NCI-H1694 treated with DMSO at 0.1 percent for 48 hours (cell line): Measurements from ENCODE around the gene ZMIZ1.

Experiments
- DNase-seq: peaks from one replicate; lab custom pipeline; 2025; lab: John Stamatoyannopoulos, UW

Gene ZMIZ1

DNA sequence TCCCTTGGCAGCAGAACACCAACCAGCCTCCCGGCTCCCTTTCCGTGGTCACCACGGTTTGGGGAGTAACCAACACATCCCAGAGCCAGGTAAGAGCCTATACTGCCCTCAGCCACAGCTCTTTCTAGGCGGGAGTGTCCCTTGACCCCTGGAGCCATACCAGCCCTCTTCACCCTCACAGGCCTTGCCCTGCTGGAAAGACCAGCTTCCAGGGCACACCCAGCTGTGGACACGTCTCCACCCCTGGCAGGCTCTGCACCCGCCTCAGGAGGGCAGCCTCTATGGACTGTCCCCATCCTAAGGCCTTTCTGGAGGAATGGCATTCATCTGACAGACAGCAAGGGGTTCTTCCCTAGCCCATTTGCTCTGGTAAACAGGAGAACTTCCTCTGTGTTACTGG, 221.0 kb downstream of the ZMIZ1 start:
- no peak for DNase-seq

DNA sequence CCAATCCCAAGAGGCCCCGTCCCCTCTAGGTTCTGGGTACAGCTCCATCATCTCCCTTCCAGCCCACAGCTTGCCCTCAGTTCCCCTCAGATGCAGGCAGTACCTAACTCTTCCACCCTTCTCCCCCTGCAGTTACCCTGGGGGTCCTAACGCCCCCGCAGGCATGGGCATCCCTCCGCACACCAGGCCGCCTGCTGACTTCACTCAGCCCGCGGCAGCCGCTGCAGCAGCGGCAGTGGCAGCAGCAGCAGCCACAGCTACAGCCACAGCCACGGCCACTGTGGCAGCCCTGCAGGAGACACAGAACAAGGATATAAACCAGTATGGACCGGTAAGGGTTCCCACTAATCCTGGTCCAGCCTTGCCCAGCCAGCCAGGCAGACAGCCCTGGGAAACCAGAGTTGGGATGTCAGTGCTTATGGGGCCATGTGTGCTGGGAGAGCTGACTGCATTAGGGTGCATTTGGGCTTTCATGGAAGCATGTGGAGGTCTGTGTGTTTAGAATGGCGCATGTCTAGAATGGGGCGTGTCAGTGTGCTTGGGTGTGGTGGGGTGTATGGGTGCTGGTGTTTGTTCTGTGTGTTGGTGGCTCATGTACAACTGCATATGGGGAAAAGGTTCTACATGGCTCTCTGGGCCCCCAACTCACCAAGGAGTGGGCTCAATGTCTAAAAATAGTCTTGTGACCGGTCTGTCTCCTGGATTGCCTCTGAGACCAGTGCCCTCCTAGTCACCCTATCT, 223.4 kb downstream of the ZMIZ1 start:
- DNase-seq, result no peak

GRCh38 chr10:79292891-79293746, 224.4 kb downstream of the ZMIZ1 start:
- no peak for DNase-seq

GRCh38 chr10:79293841-79294581, 225.2 kb downstream of the ZMIZ1 start:
- no peak for DNase-seq

DNA sequence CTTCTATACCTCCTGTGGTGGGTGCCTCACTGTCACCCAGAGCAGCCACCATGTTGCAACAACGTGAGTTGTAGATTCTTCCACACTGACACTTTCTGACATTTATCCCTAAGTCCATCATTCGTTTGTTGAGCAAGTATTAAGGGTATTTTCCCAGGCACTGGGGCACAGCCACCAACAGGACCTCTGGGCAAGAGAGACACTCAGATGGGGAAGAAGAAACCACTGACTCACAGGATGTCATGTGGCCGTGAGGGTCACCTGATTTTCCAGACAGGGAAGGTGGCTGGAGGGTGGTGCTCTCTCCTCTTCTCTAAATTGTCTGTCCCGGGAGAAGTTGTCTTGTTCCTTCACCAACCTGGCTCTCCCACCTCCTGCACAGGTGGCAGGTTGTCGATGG, 226.8 kb downstream of the ZMIZ1 start:
- DNase-seq, result no peak

DNA sequence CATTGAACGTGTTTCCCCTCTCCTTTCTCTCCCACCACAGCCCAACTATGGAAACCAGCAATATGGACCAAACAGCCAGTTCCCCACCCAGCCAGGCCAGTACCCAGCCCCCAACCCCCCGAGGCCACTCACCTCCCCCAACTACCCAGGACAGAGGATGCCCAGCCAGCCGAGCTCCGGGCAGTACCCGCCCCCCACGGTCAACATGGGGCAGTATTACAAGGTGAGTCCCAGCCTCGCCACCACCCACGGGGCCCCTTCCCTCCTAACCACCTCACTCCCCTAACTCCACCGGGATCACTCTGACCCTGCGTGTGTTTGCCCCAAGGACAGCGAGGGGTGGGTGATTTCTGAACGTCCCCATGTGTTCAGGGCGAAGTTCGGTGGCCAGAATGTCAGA, 227.7 kb downstream of the ZMIZ1 start:
- no peak for DNase-seq

DNA sequence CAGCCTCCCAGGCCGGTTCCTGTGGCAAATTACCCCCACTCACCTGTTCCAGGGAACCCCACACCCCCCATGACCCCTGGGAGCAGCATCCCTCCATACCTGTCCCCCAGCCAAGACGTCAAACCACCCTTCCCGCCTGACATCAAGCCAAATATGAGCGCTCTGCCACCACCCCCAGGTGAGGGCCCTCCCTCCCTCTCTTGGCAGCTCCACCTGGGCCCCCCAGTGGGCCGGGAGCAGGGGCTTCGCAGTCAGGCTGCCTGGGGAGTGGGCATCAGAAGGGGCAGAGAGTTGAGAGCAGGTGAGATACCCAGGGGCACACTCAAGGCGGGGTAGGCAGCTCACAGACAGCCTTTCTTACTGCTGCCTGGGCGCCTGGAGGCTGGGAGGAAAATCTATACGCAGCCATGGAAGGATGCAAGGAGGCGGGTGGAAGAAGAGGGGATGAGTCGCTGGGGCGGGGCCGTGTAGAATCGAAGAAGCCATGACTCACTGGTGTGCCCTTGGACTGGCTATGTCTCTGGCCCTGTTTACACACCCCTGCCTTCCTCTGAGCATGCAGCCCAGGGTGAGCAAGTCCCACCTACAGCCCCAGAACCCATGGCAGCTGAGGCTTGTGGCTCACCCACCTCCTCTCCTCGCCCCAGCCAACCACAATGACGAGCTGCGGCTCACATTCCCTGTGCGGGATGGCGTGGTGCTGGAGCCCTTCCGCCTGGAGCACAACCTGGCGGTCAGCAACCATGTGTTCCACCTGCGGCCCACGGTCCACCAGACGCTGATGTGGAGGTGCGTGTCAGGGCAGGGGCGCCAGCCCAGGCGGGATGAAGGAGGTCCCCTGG, 229.9 kb downstream of the ZMIZ1 start:
- DNase-seq, result no peak

- DNase-seq, result no peak
Measured at GRCh38 chr10:79299397-79300241, 230.9 kb downstream of the ZMIZ1 start.

GRCh38 chr10:79300711-79301110, 231.9 kb downstream of the ZMIZ1 start:
- no peak for DNase-seq

DNA sequence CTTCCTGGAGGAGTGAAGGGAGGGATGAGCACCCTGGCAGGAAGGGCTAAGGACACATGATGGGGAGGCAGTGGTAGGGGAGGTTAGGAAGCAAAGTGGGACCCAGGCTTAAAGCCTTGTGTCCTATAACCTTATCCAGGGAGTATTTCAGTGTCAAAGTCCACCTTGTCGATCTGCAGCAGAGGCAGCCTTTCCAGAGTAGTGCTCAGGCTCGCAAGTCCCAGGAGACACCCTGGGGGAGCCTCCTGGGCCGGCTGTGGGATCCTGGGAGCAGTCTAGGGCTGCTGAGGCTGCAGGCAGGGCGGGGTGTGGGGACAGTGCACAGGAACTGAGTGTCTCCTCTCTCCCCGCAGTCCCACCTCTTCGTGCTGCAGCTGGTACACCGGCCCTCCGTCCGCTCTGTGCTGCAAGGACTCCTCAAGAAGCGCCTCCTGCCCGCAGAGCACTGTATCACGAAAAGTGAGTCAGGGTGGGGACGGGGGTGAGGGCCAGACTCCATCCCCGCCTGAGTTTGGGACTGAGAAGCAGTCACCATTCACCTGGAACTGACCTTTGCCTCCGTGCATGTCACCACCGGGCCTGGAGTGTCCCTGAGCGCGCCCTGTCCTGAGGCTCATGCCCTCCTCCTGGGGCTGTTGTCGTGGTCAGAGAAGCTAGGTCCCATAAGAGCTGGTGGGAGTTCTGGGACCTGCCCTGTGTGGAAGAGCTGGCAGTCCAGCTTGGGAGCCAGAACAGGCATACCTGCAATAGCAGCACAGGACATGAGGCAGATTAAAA, 233.2 kb downstream of the ZMIZ1 start:
- no peak for DNase-seq

GRCh38 chr10:79303631-79304478, 235.1 kb downstream of the ZMIZ1 start:
- no peak for DNase-seq

GRCh38 chr10:79304479-79305087, 235.8 kb downstream of the ZMIZ1 start:
- no peak for DNase-seq

GRCh38 chr10:79305515-79305914, 236.7 kb downstream of the ZMIZ1 start:
- DNase-seq, result no peak

DNA sequence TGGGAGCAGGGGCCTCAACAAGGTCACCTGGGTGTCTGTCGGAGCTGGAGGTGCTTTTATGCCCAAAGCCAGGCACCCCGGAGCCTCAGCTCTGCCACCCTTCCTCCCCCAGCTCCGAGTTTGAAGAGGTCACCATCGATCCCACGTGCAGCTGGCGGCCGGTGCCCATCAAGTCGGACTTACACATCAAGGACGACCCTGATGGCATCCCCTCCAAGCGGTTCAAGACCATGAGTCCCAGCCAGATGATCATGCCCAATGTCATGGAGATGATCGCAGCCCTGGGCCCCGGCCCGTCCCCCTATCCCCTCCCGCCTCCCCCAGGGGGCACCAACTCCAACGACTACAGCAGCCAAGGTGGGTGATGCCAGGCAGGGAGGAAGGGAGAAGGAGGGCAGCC, 237.2 kb downstream of the ZMIZ1 start:
- no peak for DNase-seq

- no peak for DNase-seq
Measured at GRCh38 chr10:79306644-79307220, 238.0 kb downstream of the ZMIZ1 start.

DNA sequence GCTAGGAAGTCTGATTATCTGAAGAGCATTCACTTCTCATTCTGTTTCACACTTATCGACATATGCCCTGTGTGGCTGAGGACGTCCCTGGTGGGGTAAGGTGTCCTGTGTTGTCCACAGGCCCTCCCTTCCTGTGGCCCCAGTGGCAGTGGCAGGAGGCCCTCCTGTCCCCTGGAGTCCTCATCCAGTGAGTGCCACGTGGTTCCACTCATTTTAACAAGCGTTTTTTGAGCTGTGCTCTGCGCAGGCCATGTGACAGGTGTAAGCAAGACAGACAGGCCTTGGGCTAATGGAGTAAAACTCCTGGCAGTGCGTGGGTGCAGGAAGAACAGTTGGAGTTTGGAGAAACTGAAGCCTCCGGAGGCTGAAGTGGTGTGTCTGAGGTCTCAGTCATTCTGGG, 239.2 kb downstream of the ZMIZ1 start:
- no peak for DNase-seq

DNA sequence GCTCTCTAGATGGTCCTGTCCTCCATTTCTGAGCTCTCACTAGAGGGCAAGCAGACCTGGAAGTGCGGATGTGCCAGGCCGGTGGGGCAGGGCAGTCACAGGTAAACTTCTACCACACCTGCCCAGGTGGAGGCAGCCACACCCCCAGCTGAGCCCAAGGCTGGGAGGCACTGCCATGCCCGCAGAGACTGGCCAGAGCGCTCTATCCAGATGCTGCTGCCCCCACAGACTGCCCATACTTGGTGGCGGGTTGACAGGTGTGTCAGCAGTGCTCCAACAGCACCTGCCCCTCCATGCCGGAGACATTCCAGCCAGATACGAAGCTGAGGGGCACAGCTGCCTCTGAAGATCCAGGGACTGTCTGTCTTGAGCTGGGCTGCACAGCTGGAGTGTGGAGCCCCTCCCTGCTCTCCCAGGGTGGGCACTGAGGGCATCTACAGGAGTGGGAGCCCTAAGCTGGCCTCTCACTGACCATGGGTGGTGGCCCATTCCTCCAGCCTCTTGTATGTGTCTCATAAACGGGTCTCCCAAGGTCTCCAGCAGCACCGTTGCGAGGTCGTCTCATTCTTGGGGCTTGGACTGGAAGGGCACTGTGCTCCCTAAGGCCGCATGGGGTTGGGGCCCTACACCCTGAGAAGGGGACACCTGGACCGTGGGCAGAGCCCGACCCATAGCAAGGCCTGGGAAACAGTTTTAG, 240.4 kb downstream of the ZMIZ1 start:
- no peak for DNase-seq
